ENCODE measurements around the gene KANK2.
"Not testable (repeated sequence)": the region's sequence is repeated elsewhere in the genome, so short reads cannot be mapped to it uniquely, and the experiment has no call there.

KANK2 gene

GRCh38 chr19:11169896-11170678 lies 27.3 kb downstream of the KANK2 start:
- no peak for DNase-seq

DNA sequence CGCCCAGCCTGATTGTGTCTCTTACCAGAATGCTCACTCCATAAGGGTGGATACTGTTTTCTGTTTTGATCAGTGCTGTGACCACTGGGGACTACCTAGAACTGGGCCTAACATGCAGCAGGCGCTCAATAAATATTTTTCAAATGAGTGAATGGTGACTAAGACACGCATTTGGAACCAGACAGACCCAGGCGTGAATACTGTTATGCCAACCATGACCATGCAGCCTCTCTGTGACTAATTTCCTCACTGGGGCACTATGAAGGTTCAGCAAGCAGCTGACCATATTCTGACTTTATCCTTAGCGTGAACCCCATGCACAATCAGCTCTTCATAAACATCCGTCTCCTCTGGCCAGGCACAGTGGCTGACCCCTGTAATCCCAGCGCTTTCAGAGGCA lies 28.8 kb downstream of the KANK2 start:
- DNase-seq = no peak

- no peak for DNase-seq
Measured at GRCh38 chr19:11166281-11167142, 30.8 kb downstream of the KANK2 start.

DNA sequence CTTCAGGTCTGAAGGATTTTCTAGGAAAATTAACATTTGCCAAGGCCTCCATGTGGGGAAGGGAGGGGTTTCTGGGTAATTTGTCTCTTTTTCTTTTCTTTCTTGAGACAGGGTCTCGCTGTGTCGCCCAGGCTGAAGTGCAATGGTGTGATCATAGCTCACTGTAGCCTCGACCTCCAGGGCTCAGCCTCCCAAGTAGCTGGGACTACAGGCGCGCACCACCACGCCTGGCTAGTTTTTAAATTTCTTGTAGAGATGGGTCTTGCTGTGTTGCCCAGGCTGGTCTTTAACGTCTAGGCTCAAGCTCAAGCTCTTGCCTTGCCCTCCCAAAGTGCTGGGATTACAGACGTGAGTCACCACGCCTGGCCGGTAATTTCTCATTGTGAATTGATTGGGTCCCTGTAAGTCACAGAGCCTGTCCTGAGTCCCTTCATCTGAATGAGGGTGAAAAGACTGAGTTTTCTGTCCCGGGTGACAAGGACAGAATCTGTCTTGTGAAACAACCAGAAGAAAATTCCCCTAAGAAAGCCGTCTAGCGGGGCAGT lies 31.8 kb downstream of the KANK2 start:
- no peak for DNase-seq

- DNase-seq = no peak
Measured at GRCh38 chr19:11164879-11165406, 32.4 kb downstream of the KANK2 start.

DNA sequence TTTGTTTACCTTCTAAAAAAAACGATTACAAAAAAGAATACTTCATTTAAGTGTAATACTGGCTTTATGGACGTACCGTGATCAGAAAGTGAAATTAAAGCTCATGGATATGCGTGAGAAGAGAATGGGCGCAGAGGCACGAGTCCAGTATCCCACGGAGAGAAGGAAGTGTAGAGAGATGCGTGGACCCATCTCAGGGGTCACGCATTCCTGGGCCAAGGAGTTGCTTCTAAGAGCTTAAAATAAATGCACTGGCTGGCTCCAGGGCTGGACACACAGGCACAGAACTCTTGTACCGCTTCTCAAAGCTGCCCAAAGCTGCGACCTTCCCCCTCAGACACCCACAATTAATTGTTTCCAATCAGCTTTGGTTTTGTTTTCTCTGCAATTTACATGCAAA lies 33.0 kb downstream of the KANK2 start:
- no peak for DNase-seq

DNA sequence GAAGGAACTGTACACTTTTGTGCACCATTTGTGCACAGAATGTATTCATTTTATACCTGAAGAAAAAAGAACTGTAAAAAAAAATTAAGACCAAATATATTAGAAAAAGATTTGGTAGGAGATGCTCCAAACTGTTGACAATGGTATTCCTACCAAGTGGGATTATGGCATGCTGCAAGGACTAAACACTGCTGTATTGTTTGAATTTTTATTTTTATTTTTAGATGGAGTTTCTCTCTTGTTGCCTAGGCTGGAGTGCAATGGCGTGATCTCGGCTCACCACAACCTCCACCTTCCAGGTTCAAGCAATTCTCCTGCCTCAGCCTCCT lies 36.9 kb downstream of the KANK2 start:
- DNase-seq = not testable (repeated sequence)

DNA sequence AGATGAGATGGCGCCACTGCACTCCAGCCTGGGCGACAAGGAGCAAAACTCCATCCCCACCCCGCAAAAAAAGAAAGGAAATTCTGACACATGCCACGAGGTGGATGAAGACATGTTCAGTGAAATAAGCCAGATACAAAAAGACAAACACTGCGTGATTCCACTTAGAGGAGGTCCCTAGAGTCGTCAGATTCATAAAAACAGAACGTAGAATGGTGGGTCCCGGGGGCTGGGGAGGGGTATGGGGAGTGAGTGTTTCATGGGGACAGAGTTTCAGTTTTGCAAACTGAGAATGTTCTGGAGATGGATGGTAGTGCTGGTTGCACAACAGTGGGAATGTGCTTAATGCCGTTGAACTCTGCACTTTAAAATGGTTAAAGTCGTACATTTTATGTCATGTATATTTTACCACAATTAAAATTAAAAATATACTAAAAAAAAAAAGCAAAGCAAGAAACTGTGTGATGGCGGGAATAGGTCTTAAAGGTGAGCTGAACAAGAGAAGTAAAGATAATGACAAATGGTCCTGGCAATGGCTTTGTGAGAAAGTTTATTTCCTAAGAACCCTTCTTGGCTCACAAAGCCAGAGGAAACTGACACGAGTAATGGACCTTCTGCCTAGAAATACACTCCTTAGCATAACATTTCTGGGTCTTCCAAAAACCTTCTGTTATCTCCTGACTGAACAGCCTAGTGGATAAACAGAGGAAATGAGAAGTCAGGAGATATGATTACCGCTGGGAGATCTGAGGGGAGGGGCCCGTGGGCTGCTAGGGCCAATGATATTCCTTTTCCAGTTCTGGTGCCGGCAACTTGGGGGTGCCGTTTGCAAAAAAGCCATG lies 37.5 kb downstream of the KANK2 start:
- no peak for DNase-seq

- DNase-seq = peak; percentile 85
Measured at GRCh38 chr19:11155373-11156120, 41.8 kb downstream of the KANK2 start, which contains the start of gene SPC24. Gene SPC24, minus strand, starts transcription at chr19:11155782. Its CDS starts 6 bp downstream, at chr19:11155776.

DNA sequence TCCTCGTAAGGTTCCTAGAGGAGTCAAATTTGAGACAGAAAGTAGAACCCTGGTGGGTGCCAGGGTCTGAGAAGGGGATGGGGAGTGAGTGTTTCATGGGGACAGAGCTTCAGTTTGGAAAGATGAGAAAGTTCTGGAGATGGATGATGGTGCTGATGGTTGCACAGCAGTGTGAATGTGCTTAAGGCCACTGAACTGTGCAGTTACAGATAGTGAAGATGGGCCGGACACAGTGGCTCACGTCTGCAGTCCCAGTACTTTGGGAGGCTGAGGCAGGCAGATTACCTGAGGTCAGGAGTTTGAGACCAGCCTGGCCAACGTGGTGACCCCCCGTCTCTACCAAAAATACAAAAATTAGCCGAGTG lies 42.7 kb downstream of the KANK2 start:
- DNase-seq = no peak

GRCh38 chr19:11152318-11153062 lies 44.9 kb downstream of the KANK2 start:
- DNase-seq = no peak

DNA sequence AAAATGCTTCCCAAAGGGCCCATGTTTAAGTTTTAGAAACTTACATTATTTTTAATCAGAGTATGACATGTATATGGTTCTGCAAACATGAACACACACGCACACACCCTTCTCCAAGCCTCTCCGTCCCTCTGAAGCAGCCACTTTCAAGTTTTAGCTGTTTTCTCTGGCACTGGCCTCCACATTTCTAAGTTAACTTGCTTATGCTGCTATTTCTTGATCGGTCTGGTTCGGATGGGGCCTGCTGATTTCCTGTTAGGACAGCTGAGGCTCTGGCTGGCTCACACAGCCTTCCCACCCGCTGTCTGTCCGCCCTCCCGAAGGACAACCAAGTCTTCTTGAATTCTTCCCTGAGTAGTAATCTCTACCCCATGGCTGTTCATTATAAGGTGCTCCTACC lies 46.2 kb downstream of the KANK2 start:
- DNase-seq = no peak

DNA sequence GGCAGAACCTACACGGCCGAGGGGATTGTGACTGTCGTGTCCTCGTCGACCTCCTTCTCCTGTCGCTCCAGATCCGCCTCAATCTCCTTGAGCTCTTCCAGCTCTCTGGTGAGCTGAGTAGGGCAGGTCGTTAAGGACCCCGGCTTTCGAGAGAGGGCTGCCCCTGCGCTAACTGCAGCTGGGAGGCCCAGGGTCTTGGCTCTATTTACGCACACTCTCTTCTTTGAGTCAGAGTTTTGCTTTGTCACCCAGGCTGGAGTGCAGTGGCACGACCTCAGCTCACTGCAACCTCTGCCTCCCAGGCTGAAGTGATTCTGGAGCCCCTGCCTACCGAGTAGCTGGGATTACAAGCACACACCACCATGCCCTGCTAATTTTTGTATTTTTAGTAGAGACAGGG lies 49.3 kb downstream of the KANK2 start:
- no peak for DNase-seq

DNA sequence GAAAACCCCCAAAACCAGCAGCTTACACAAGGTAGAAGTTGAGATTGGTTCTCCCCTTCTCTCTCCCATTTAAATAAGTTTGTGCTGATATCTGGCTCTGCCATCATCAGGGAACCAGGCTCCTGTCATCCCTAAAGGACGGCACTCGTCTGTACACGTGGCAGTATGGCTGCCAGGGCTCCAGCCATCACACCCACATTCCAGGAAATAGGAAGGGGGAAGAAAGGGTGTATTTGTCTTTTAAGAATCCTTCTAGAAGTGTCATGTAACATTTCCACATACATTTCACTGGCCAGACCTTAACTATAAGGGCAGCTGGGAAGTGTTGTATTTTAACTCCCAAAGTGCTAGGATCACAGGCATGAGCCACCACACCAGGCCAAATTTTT lies 51.8 kb downstream of the KANK2 start:
- no peak for DNase-seq

DNA sequence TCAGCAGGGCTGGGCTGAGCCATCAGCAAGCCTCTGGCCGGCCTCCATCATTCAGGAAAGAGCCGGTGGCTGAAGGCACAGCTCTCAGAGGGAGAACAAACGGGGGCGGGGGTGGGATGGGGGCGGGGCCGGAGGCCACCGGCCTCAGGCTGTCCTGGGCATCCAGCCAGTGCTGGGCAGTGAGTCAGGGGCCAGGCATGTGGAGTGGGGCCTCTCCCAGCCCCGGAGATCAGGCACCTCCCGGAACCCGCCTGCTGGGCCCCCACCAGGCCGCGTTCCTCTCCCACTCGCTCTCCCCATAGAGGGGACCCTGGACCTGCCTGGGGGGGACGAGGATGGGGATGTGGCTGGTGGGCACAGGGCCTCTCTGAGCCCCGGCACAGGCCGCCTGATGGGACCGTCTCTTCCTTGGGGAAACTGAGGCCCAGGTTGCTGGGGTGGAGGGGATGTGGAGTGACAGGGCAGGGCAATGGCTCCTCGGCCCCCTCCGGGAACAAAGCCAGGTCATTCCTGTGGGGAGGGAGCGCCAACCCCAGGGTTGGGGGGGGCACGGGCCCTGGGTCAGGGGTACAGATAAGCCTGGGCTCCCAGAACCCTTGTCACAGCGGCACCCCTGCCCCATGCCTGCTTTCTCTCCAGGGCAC lies 54.7 kb downstream of the KANK2 start:
- DNase-seq = no peak

DNA sequence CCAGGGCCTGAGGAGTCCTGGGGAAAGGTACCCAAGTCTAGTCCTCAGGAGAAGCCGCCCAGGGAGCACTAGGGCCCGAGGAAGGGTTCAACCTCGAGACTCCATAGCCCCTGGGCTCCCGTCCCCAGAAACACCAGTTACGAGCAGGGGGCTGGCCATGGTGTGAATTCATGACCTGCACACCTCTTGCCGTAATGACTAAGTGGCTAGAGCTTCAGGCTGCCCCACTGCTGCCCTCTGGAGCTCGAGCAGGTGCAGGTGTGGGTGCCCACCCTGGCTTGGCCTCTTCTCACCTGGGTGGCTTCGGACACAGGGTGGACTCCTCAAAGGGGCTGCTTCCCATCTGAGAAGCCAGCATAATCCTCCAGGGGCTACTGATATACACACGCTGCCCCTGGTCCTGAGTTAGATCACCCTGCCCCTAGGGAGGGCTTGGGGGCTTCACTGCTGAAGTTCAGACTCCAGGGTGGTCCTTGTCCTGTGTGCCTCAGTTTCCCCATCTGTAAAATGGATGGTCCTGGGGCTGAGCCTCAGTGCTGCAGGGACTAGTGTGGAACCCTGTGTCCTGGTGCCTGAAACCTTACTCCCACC lies 55.3 kb downstream of the KANK2 start:
- no peak for DNase-seq

GRCh38 chr19:11140896-11141295 lies 56.4 kb downstream of the KANK2 start:
- DNase-seq = no peak

DNA sequence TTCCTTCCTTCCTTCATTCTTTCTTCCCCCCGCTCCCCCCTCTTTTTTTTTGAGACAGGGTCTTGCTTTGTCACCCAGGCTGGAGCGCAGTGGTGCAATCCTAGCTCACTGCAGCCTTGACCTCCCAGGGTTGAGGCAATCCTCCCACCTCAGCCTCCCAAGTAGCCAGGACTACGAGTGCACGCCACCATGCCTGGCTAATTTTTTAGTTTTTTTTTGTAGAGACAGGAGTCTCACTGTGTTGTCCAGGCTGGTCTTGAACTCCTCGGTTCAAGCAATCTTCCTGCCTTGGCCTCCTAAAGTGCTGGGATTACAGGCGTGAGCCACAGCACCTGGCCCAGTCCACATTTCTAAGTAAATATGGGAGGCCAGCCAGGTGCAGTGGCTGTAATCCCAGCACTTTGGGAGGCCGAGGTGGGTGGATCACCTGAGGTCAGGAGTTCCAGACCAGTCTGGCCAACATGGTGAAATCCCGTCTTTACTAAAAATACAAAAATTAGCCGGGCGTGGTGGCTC lies 57.3 kb downstream of the KANK2 start:
- not testable (repeated sequence) for DNase-seq

- DNase-seq = no peak
Measured at GRCh38 chr19:11138601-11139300, 58.6 kb downstream of the KANK2 start.

Measured in stimulated activated CD4-positive, alpha-beta T cell treated with anti-CD3 and anti-CD28 coated beads, Interleukin-2, amount 100 ng/mL, for 48 hours (primary cell).